NCI-H510A (cell line): ENCODE data around the gene RAD51.

Experiments
- DNase-seq: peaks from one replicate; lab custom pipeline; 2025; lab: John Stamatoyannopoulos, UW

RAD51 gene

DNA sequence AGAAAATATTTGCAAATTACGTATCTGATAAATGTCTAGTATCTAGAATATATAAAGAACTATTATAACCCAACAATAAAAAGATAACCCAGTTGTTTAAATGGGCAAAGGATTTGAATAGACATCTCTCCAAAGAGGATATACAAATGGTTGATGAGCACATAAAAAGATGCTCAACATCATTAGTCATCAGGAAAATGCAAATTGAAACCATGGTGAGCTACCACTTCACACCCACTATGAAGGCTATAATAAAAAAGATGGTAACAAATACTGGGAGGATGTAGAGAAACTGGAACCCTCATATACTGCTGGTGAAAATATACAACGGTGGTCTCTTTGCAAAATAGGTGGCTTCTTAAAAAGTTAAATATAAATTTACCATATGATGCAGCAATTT is 28.0 kb downstream of the RAD51 start:
- no peak for DNase-seq

DNA sequence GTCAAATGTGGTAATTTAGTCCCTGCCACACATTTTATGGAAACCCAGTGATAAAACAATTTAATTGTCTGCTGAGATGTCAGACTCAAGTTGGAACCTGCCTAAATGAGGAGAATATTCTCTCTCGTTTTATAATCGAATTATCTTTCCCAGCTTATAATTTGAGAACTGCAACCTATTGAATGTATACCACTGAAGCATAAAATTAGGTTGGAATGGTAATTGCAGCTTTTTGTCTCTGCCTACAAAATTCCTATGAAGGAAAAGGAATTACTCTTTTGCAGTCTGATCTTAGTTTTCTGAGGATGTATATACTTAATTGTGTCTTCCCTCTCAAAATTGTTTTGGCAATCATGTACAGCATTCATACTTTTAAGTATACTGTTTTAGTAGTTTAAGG is 28.9 kb downstream of the RAD51 start:
- no peak for DNase-seq

DNA sequence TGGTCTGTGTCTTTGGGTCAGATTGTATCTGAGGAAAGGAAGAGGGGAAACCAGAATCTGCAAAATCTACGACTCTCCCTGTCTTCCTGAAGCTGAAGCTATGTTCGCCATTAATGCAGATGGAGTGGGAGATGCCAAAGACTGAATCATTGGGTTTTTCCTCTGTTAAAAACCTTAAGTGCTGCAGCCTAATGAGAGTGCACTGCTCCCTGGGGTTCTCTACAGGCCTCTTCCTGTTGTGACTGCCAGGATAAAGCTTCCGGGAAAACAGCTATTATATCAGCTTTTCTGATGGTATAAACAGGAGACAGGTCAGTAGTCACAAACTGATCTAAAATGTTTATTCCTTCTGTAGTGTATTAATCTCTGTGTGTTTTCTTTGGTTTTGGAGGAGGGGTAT is 36.1 kb downstream of the RAD51 start:
- DNase-seq, result no peak

DNA sequence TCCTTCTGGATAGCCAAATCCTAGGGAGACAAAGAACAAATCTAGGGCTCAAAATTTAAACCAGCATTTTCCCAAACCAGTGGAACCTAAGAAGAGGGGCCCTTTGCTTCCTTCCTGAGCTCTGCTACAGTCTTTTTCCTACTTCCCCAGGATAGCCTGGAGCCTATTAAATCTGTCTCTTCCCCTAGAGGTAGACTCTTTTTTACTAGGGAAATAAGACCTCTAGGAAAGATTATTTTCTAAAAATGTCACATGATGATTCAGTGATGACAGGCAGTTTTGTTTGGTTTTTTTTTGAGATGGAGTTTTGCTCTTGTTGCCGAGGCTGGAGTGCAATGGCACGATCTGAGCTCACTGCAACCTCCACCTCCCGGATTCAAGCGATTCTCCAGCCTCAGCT is 41.6 kb downstream of the RAD51 start:
- no peak for DNase-seq

DNA sequence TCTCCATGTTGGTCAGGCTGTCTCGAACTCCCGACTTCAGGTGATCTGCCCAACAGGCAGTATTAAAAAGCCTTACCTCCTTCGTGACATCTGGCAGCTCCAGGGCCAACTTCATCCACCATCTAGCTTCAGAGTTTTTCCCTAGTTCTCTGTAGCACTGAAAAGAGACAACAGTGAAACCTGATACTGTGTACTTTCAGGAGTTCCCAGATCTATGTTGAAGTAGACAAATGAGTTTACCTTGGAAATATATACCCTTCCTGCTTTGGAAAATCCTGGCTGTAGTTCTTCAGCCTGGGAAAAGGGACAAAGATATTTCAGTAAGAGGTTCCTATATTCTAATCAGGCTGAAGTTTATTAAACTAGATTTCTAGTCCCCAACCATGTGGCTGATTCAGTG is 42.1 kb downstream of the RAD51 start:
- DNase-seq, result no peak

DNA sequence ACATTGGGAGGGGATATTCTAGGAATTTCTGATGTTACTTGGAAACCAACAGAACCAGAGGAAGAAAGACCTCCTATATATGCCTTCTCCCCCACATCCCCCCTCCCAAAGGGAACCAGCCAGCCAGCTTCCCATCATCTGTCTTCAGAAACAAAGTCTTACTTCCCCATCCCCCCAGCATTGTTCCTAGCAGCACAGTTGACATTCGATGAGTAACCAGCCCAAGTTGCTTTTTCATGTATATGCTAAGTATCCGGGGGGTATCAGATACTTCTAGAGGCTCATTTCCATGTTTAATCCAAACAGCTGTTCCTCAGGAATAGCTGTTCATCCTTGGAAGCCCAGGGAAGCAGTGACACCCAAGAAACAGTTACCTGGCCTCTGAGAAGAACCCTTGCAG is 44.1 kb downstream of the RAD51 start:
- no peak for DNase-seq

DNA sequence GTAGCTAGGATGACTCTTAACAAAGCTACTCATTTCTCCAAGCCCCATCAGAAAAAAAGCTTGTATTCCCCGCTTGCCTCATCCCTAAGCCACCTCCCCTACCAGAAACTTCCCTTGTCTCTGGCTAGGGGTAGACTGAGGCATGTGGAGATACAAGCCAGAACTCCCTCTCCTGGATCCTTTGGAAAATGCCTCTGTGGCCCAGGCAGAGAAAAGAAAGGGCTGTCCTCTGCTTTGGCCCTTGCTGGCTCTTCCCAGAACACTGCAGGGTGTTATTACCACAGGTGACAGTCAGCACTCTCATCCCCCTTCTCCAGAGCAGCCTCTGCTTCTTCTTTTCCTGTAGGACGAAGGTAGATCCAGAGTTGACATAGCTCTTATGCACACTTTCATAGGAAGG is 44.9 kb downstream of the RAD51 start:
- no peak for DNase-seq

DNA sequence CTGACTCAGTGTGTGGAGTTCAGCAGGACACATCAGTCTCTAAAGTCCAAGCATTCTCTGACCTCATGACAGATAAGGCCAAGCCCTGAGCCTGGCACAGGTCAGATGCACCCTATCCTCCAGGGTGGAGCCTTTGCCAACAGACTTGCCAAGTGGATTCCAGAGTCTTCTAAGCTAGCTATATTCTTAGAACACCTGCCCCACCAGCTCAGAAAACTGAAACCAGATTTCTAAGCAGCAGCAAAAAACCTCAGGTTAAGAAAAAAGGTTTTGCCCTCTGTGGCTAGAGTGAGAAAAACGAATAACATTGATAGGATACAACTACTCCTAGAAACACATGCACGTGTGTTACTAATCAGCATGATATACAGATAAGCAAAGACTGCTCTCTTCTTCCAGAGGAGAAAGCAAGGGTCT is 48.5 kb downstream of the RAD51 start:
- DNase-seq, result no peak

GRCh38 chr15:40743921-40744814 is 49.2 kb downstream of the RAD51 start:
- DNase-seq, result no peak

DNA sequence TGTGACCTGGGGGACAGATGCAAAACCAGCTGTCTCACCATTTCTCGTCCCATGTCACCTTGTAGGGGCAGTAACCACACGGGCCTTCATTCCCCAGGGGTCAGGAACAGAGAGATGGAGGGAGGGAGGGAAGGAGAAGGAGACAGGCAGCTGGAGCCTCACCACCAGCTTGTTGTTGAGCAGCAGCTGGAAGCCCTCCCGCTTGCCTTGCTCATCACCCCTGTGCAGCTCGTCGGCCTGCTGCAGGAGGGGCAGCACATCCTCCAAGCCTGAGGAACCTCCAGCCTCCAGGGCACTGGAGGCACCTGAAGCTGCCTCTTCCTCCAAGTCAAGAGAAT is 49.8 kb downstream of the RAD51 start:
- no peak for DNase-seq

- no peak for DNase-seq
Measured at GRCh38 chr15:40746916-40747418, 52.0 kb downstream of the RAD51 start.

GRCh38 chr15:40747685-40748631 is 53.0 kb downstream of the RAD51 start:
- no peak for DNase-seq

GRCh38 chr15:40749151-40749630 is 54.2 kb downstream of the RAD51 start:
- no peak for DNase-seq

- no peak for DNase-seq
Measured at GRCh38 chr15:40750885-40751284, 55.9 kb downstream of the RAD51 start.

DNA sequence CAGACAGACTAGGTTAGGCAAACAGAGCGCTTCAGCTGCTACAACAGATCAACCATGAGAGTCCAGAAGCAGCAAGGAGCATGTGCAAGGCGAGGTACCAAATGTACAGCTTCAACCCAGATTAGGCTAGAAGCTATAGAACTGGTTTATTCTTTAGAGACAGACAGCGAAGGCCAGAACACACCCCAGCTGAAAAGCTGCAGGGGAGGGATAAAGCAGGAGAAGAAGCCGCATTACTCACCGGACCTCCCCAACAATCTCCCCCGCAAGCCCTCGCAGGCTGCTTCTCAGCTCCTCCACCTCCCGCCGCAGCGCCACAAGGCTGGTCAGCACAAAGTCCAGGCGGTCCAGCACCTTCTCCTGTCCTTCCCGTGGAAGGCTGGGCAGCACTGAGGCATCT is 56.8 kb downstream of the RAD51 start:
- no peak for DNase-seq

DNA sequence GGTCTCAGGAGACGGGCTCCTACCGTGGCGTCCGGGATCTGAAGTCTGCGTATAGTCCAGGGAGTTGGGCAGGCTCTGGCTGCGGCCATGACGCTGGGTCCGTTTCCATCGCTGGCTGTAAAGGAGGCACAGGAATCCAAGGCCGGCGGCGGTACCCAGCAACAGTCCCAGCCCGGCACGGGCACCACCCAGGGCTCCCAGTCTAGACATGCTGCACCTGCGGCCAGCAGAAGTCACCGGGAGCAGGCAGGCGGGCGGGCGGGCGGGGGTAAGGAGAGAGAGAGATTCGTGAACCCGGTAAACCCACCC is 59.6 kb downstream of the RAD51 start:
- DNase-seq, result no peak

GRCh38 chr15:40754883-40755811 is 60.2 kb downstream of the RAD51 start, which contains the start of gene RMDN3:
Gene RMDN3 (minus strand): TSS chr15:40755254. CDS start chr15:40754783, 471 bp downstream.
- peak; percentile 78 for DNase-seq

- no peak for DNase-seq
Measured at GRCh38 chr15:40755812-40756208, 60.8 kb downstream of the RAD51 start.

DNA sequence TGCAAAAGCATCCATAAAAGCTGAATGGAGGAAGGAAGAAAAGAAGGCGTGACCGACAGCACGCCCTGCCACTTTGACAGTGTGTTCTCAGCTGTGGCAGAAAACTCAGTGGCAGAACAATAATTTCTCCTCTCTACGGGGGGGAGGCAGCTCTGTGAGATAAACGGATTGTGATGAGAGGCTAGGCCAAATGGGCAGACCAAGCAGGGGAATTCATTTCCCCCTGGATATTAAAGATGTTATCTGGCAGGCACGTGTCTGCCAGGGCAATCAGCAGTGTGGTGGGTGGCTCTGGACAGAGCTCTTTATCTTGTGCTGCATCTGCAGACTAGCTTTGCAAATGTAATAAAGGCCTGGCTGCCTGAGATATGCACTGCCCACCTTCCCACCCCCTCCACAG is 62.0 kb downstream of the RAD51 start:
- no peak for DNase-seq

- DNase-seq, result no peak
Measured at GRCh38 chr15:40759961-40760360, 65.0 kb downstream of the RAD51 start.

DNA sequence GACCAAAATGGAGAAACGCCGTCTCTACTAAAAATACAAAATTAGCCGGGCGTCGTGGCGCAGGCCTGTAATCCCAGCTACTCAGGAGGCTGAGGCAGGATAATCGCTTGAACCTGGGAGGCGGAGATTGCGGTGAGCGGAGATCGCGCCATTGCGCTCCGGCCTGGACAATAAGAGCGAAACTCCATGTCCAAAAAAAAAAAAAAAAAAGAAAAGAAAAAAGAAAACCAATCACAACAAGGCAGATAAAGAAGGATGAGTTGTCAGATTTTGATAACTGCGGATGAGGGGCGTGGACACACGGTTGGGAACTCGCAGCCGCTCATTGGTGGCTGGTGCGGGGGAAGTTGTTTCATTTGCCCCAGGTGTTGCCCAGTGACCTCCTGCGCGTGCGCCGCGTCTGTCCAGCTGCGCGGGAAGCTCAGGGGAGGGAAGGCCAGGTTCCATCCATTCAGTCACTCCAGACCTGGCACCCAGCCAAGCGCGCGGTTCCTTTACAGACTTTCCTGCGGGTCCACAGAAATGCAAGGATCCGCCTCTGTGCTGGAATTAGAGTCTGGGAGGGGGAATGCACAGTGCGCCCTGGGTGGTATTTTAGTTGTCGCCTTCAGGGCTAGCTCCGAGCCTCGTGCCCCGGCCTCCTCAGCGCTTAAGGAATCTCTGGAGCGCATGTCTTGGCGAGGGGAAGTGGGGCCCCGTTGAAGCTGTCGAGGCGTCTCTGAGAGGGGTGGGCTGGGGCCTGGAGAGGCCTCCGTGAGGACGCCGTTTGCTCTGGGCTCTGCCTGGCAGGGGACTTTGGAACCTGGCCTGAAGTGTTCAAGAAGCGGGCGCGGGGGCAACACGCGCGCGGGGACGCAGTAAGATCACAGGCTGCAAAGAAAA is 68.2 kb downstream of the RAD51 start:
- DNase-seq, result peak; percentile 67
